Astrocyte (in vitro differentiated cells and primary cell): ENCODE data around the gene SMIM23.

Source experiments
- EZH2 ChIP-seq: IDR thresholded peaks from 2 replicates; pipeline ENCODE4 v1.6.1; 2012; ENCODE audit warnings: mild to moderate bottlenecking, low read length, inconsistent platforms; ENCODE audit not compliant: insufficient read depth
- TF ChIP-seq, protein P1 (sequence below): IDR thresholded peaks from 2 replicates; pipeline ENCODE4 v1.5.1; 2011; ENCODE audit warnings: low read depth, mild to moderate bottlenecking, inconsistent platforms, low read length, moderate library complexity; ENCODE audit not compliant: insufficient read depth

DNA sequence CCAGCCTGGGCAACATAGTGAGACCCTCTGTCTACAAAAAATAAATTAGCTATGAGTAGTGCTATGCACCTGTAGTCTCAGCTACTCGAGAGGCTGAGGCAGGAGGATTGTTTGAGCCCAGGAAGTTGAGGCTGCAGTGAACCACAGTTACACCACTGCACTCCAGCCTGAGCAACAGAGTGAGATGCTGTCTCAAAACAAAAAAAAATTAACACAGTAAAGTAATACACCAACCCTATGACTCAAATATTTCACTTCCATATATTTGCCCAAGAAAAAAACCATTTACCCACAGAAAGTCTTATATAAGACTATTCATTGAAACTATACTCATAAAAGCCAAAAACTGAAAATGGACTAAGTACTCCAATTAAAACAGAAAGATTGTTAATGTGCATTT is 16.2 kb downstream of the SMIM23 start:
- TF ChIP-seq EZH2, result no peak
- TF ChIP-seq, protein P1, sequence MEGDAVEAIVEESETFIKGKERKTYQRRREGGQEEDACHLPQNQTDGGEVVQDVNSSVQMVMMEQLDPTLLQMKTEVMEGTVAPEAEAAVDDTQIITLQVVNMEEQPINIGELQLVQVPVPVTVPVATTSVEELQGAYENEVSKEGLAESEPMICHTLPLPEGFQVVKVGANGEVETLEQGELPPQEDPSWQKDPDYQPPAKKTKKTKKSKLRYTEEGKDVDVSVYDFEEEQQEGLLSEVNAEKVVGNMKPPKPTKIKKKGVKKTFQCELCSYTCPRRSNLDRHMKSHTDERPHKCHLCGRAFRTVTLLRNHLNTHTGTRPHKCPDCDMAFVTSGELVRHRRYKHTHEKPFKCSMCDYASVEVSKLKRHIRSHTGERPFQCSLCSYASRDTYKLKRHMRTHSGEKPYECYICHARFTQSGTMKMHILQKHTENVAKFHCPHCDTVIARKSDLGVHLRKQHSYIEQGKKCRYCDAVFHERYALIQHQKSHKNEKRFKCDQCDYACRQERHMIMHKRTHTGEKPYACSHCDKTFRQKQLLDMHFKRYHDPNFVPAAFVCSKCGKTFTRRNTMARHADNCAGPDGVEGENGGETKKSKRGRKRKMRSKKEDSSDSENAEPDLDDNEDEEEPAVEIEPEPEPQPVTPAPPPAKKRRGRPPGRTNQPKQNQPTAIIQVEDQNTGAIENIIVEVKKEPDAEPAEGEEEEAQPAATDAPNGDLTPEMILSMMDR, result no peak
